AG04449 (cell line): Measurements from ENCODE around the gene EPM2A.

Experiments used
- CTCF ChIA-PET: fragments of 350-600 bp; formaldehyde crosslinking; extraction: SDS; loops from one replicate; lab custom pipeline; 2021; ENCODE audit warnings: antibody characterized with exemption; lab: Yijun Ruan, JAX
- POLR2A ChIA-PET: fragments of 400-600, 350-600 bp; formaldehyde crosslinking; extraction: SDS; loops from one replicate; lab custom pipeline; 2020; ENCODE audit warnings: antibody characterized with exemption, inconsistent platforms; lab: Yijun Ruan, JAX
- DNase-seq: peaks from one replicate; pipeline ENCODE4 v3.0.0-alpha.2; 2010; ENCODE audit warnings: low read depth, low spot score
- H3K4me3 ChIP-seq: 2 replicates; pipeline ENCODE4 v1.5.1; 2011; ENCODE audit warnings: low read depth, mild to moderate bottlenecking, control low read depth, low read length
- TF ChIP-seq, protein P1 (sequence below): IDR thresholded peaks from one replicate; pipeline ENCODE4 v1.5.1; 2011; ENCODE audit warnings: mild to moderate bottlenecking, moderate library complexity, low read length, control low read depth, inconsistent platforms; ENCODE audit not compliant: insufficient read depth; ENCODE audit errors: missing control alignments

Gene EPM2A

DNA sequence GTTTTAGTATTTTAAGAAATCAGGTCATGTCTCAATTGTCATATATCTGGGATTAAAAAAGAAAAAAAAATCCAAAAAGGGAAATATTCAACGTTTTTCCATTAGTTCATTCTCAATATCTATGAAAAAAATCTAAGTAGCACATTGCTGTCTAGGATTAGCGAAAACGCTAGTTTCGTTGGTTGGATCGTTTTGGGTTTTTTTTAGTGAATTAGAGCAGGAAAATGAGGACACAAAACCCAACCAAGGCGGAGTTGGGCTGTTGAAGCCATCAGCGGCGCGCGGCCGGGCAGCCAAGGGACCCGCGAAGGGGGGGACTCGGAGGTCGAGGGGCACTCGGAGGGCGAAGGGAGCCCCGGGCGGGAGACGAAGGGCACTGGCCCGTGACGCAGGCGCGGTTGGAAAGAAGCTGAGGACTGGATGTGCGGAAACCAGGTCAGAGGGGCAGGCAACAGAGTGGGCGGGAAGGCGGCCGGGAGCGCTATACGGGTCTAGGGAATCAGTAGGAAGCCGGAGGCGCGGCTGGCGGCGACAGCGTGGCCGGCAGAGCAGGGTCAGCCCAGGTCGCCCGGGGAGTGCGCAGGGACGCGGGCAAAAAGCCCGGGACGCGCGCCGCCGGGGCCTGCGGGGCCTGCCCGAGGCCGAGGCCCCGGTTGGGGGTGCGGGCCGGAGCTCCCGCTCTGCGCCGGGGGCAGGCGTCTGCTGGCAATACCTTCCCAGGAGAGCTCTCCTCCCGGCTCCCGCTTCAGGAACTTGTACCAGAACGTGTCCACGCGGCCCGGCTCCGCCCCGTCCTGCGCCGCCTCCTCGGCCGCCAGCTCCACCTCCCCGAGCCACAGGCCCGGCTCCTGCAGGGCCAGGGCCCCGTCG is 599 bp downstream of the EPM2A start:
- POLR2A ChIA-PET, result interaction anchor here (0.6 to 2.2 kb wide), 4 partner anchors 46 to 1096 kb away, joined by 4 to 16 read pairs (median 6); partner anchors contain the start of gene FBXO30
- TF ChIP-seq, protein P1, sequence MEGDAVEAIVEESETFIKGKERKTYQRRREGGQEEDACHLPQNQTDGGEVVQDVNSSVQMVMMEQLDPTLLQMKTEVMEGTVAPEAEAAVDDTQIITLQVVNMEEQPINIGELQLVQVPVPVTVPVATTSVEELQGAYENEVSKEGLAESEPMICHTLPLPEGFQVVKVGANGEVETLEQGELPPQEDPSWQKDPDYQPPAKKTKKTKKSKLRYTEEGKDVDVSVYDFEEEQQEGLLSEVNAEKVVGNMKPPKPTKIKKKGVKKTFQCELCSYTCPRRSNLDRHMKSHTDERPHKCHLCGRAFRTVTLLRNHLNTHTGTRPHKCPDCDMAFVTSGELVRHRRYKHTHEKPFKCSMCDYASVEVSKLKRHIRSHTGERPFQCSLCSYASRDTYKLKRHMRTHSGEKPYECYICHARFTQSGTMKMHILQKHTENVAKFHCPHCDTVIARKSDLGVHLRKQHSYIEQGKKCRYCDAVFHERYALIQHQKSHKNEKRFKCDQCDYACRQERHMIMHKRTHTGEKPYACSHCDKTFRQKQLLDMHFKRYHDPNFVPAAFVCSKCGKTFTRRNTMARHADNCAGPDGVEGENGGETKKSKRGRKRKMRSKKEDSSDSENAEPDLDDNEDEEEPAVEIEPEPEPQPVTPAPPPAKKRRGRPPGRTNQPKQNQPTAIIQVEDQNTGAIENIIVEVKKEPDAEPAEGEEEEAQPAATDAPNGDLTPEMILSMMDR, result no peak
- CTCF ChIA-PET, result interaction anchor here (0.9 to 1.4 kb wide), 5 partner anchors 13 to 160 kb away, joined by 3 to 6 read pairs (median 4); no protein-coding TSS in a partner anchor

DNA sequence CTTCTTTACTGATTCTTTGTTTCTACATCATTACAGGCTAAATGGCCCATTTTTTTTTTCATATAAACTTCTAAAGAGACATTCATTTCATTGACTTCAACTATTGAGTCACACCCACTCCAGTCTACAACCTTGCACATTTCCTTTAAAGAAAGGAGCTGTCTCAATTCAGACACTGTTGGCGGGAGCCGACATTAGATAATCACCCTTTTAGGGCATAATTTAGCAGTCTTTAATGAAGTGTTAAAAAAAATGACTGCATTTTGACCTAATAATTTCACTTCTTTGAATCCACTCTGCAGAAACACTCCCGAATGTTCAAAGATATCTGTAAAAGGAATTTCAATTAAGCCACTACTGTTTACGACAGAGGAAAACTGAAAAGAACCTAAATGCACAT is 1.5 kb downstream of the EPM2A start:
- TF ChIP-seq, protein P1, result no peak
- no peak for DNase-seq
- no peak overlapping the region; the same call in 1 of the 2 replicates for H3K4me3 ChIP-seq
- CTCF ChIA-PET, result interaction anchor here (1.0 kb wide), 2 partner anchors 33 to 100 kb away, joined by 3 to 4 read pairs; no protein-coding TSS in a partner anchor
- POLR2A ChIA-PET, result no interaction called here

More for the DNA sequence above, 599 bp downstream of the EPM2A start:
- DNase-seq, result no peak
- peak overlapping the region; percentile 73 for H3K4me3 ChIP-seq

DNA sequence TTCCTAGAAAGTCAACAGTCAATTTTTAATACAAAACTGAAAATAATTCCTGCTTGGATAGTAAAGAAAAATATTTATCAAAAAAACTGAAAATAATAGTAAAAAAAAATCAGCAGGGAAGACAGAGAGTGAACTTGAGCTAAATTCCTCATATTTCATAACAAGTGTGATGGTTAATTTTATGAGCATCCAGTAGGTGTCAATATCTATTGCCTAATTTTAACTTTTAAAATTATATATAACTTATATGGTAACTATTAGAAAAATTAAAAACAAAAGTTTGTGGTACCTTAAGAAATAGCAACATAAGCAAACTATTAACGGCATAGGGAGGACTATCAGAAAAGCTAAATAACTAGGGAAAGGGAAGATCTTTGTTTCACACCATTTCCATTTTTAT is 2.1 kb downstream of the EPM2A start:
- POLR2A ChIA-PET, result no interaction called here
- no peak for DNase-seq
- TF ChIP-seq, protein P1, result no peak
- H3K4me3 ChIP-seq, result no peak overlapping the region
- CTCF ChIA-PET, result interaction anchor here (0.7 to 1.0 kb wide), 3 partner anchors 33 to 155 kb away, joined by 3 to 4 read pairs (median 3); no protein-coding TSS in a partner anchor

DNA sequence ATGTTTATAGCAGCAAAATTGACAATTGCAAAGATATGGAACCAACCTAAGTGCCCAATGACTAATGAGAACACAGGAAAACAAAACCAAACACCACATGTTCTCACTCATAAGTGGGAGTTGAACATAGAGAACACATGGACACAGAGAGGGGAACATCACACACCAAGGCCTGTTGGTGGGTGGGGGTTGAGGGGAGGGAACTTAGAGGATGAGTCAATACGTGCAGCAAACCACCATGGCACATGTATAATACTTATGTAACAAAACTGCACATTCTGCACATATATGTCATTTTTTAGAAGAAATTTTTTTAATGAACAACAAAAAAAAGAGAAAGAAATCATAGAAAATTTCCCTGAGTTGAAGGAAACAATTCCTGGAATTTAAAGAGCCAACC is 3.9 kb downstream of the EPM2A start:
- TF ChIP-seq, protein P1, result no peak
- ChIA-PET CTCF (no interaction called here), POLR2A (no interaction called here)
- DNase-seq, result no peak
- H3K4me3 ChIP-seq, result no peak overlapping the region

DNA sequence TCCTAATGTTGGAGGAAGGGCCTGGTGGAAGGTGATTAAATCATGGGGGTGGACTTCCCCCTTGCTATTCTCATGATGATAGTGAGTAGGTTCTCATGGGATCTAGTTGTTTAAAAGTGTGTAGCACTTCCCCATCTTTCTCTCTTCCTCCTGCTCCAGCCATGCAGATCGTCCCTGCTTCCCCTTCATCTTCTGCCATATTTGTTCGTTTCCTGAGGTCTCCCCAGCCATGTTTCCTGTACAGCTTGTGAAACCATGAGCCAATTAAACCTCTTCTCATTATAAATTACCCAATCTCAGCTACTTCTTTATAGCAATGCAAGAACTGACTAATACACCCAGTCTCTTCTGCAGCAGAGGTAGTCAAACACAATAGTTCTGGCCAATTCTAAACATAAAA is 5.4 kb downstream of the EPM2A start:
- no peak overlapping the region for H3K4me3 ChIP-seq
- no peak for DNase-seq
- ChIA-PET CTCF (no interaction called here), POLR2A (no interaction called here)
- TF ChIP-seq, protein P1, result no peak
